Stimulated activated naive CD8-positive, alpha-beta T cell treated with anti-CD3 and anti-CD28 coated beads, Interleukin-15, amount 100 ng/mL, for 72 hours (primary cell): ENCODE measurements around the gene RSPH6A.
A peak's percentile ranks its signal among the peaks of the same experiment; 100 is the strongest.

Experiments
- ATAC-seq: fragments of 150-1000 bp; cut with Tn5 transposase; 2 replicates; pipeline ENCODE4 v1.10.0; 2021; ENCODE audit warnings: mild to moderate bottlenecking, moderate library complexity
- DNase-seq, 2 donors: peaks; one replicate each; pipeline ENCODE4 v3.0.0; 2021 to 2022
- H3K27ac Mint-ChIP-seq, 2 donors: one replicate each; pipeline ENCODE4 v1.8.0; 2022; ENCODE audit warnings: mild to moderate bottlenecking in 2 of 2, mixed read lengths in 2 of 2, moderate library complexity in 2 of 2
- H3K27me3 Mint-ChIP-seq: one replicate; pipeline ENCODE4 v1.8.0; 2022; ENCODE audit warnings: mixed read lengths
- H3K4me1 Mint-ChIP-seq: one replicate; pipeline ENCODE4 v1.8.0; 2022; ENCODE audit warnings: mild to moderate bottlenecking, mixed read lengths
- H3K4me3 Mint-ChIP-seq, 2 donors: one replicate each; pipeline ENCODE4 v1.8.0; 2022; ENCODE audit warnings: mild to moderate bottlenecking in 2 of 2, mixed read lengths in 2 of 2, moderate library complexity in 1 of 2
- H3K9me3 Mint-ChIP-seq, 2 donors: one replicate each; pipeline ENCODE4 v1.8.0; 2022; ENCODE audit warnings: mixed read lengths in 2 of 2

RSPH6A gene

DNA sequence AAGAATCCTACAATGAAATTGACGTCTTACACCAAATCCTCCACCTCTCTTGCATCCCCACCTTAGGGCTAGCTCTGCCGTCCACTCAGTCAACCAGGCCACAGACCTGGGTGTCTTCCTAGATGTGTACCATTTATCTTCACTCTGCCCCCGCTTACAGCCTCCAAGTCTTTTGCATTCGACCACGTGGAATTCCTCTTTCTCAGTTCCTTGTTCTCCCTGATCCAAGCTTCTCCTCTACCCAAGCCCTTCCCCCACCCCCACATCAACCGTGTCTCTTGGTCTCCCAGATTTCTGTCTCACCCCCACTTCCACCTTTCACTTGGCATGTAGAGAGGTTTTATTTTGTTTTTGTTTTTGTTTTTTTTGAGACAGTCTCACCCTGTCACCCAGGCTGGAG is 21.2 kb downstream of the RSPH6A start:
- H3K4me1 Mint-ChIP-seq: peaks cover 38% of the 10 kb centered on the region
- ATAC-seq: no peak
- H3K27ac Mint-ChIP-seq: peak overlapping the region in 1 of 2 donors; percentile 34
- no peak overlapping the region for H3K4me3 Mint-ChIP-seq
- no peaks in the 10 kb centered on the region for H3K9me3 Mint-ChIP-seq
- no peak for DNase-seq
- H3K27me3 Mint-ChIP-seq: peaks cover 65% of the 10 kb centered on the region

DNA sequence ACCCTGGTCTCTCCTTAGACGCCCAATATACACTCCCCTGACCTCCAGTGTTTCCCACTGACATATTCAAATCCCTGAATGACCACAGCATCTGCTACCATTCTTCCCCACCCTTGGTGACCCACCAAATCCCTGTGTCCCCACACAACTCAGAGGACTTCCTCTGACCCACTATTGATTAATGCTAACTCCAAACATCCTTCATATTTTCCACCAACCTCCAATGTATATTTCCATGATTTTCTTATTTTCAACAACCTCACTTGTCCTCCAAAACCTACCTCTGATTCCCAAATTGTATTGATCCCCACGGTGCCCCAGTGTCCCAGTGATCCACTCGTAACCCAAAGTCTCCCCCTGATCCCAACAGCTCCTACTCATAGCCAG is 21.9 kb downstream of the RSPH6A start:
- H3K27me3 Mint-ChIP-seq: peaks cover 65% of the 10 kb centered on the region
- no peaks in the 10 kb centered on the region for H3K9me3 Mint-ChIP-seq
- no peak for ATAC-seq
- peak overlapping the region; percentile 39 to 82 for H3K4me3 Mint-ChIP-seq
- peaks cover 33% of the 10 kb centered on the region for H3K4me1 Mint-ChIP-seq
- no peak for DNase-seq
- peak overlapping the region; percentile 59 to 62 for H3K27ac Mint-ChIP-seq

DNA sequence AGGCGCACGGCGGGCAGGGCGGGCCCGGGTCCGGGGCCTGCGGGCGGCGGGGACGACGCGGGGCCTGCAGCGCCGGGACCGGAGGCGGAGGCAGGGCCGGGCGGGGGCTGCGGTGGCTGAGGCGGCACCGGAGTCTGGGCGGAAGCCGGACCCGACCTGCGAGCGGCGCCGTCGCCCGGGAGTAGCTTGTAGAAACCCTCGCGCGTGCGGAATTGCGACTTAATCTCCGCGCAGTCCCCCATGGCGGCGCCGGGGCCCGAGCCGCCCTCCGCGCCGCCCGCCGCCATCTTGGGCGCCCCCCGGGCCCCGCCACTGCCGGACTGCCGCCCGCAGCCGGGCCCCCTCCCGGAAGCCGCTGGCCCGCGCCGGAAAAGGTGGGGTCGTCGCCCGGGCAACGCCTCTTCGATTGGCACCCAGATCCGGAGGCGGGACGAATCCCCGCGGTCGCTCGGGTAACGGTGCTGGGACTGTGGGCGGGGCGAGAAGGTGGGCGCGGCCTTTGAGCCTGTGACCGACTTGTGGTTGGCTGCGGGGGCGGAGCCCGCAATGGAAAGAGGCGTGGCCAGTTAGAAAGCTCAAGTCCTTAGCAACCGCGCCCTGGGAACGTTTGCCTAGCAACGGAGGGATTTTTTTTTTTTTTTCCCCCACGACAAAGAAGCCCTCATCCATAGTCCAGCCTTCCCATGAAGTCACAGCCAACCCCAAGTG is 22.5 kb downstream of the RSPH6A start, which contains the start of gene DMWD:
DMWD (minus strand) TSS at position 376 of the 708 bp plus-strand sequence; CDS start at position 287, 89 bp downstream.
- peak within 1 kb of the TSS; percentile 83 to 93 for H3K27ac Mint-ChIP-seq
- DNase-seq: peak; percentile 99
- H3K4me1 Mint-ChIP-seq: peaks cover 33% of the 10 kb centered on the region
- H3K4me3 Mint-ChIP-seq: peak within 1 kb of the TSS; percentile 90 to 99
- H3K9me3 Mint-ChIP-seq: no peaks in the 10 kb centered on the region
- ATAC-seq: peak; percentile 92
- peaks cover 65% of the 10 kb centered on the region for H3K27me3 Mint-ChIP-seq

DNA sequence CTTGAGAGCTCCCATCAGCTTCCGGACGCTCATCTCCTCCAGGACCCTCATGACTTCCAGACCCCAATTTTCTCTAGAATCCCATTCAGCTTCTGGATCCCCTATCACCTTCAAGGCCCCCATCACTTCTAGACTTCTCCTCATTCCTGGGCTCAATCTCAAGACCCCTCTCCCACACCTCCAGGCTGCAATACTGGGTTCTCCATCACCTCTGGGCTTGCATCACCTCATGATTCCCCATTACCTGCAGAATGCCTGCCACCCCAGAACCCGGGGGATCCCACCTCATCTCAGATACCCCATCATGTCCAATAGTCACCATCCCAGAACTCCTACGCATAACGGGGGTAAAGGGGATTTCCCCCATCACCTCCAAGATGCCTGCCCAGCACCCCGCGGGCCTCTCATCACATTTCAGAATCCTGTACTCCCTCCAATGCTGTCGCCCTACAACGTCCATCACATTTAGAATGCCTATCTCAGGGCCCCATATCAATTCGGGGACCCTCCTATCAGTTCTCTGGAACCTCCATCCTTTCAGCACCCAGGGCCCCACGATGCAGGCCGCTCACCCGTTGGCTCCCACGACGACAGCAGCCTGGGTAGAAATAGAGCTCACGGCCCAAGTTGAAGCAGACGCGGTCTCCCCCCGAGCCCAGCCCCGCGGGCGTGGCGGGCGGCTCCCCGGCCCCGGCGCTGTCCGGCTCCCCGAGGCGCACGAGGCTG is 23.2 kb downstream of the RSPH6A start:
- Mint-ChIP-seq H3K9me3 (no peaks in the 10 kb centered on the region), H3K4me3 (peak overlapping the region; percentile 90 to 99), H3K27me3 (peaks cover 63% of the 10 kb centered on the region), H3K27ac (peak overlapping the region; percentile 83 to 93), H3K4me1 (peaks cover 33% of the 10 kb centered on the region)
- ATAC-seq (peak; percentile 42), DNase-seq (peak; percentile 42 to 43)

DNA sequence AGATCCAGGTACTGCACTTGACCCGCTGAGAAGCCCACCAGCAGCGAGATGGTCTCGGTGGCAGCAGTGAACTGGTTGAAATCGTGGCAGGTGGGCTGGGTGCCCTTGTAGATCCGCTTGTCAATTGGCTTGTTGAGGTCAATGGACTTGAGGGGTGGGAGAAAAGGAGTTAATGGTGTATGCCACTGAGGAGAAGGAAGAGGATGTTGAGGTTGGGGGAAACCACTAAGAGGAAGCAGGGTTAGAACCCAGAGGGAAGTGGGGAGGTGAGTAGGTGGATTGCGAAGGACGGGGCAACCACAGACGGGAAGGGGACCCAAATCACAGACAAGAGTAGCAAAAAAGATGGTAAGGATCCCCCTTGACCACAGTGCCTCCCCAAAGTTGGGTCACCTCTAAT is 24.2 kb downstream of the RSPH6A start:
- peak overlapping the region; percentile 90 to 99 for H3K4me3 Mint-ChIP-seq
- ATAC-seq: peak; percentile 40
- no peak overlapping the region for H3K27ac Mint-ChIP-seq

DNA sequence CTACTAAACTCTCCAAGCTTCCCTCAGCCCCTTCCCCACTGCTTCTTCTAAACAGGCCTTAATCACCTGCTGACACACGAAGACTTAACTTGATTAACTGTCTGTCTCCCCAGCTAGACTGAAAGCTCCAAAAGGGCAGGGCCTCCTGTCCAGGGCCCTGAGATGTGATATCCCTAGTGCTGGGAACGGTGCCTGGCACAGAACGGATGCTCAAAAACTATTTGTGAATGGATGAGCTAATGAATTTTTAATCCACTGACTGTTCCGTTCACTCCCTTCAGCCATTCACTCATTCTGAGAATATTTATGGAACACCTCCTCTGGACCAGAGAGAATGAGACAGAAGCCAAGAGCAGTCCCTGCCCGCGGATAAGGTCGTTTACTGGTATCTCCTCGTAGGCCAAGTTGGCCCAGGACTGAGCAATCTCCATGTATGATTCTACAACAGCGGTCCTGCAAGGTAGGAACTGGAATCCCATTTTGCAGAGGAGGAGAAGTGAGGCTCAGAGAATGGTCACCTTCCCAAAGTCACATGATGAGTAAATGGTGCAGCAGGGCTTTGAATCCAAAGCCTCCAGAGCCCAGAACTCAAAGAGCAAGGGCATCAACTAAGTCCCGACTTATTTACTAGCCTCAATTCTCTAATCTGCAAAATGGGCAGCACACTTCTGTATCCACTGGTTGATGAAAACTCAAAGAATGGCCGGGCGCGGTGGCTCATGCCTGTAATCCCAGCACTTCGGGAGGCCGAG is 25.9 kb downstream of the RSPH6A start:
- H3K9me3 Mint-ChIP-seq: no peaks in the 10 kb centered on the region
- H3K27me3 Mint-ChIP-seq: peaks cover 36% of the 10 kb centered on the region
- ATAC-seq (no peak), DNase-seq (no peak)
- no peak overlapping the region for H3K27ac Mint-ChIP-seq
- H3K4me3 Mint-ChIP-seq: no peak overlapping the region
- H3K4me1 Mint-ChIP-seq: peaks cover 33% of the 10 kb centered on the region

More for the DNA sequence above, 24.2 kb downstream of the RSPH6A start:
- Mint-ChIP-seq H3K27me3 (peaks cover 53% of the 10 kb centered on the region), H3K4me1 (peaks cover 33% of the 10 kb centered on the region), H3K9me3 (no peaks in the 10 kb centered on the region)
- DNase-seq: peak in 1 of 2 donors; percentile 45

DNA sequence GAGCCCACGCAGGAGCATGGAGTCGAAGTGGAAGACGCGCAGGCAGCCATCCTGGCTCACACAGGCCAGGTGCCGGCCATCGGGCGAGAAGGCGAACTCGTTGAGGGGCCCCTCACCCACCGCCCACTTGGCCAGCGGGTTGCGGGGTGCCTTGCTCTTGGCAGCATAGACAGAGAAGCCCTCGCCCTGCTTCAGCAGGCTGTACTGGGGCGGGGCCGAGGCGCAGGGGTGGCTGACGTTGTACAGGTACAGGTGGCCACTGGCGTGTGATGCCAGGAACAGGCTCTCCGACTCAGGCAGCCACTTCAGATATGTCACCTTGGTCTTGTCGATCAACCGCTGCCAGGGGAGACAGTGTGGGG is 28.6 kb downstream of the RSPH6A start:
- H3K27ac Mint-ChIP-seq: no peak overlapping the region
- no peak overlapping the region for H3K4me3 Mint-ChIP-seq
- ATAC-seq (no peak), DNase-seq (no peak)
- peaks cover 13% of the 10 kb centered on the region for H3K4me1 Mint-ChIP-seq
- H3K9me3 Mint-ChIP-seq: no peaks in the 10 kb centered on the region
- peaks cover 43% of the 10 kb centered on the region for H3K27me3 Mint-ChIP-seq

DNA sequence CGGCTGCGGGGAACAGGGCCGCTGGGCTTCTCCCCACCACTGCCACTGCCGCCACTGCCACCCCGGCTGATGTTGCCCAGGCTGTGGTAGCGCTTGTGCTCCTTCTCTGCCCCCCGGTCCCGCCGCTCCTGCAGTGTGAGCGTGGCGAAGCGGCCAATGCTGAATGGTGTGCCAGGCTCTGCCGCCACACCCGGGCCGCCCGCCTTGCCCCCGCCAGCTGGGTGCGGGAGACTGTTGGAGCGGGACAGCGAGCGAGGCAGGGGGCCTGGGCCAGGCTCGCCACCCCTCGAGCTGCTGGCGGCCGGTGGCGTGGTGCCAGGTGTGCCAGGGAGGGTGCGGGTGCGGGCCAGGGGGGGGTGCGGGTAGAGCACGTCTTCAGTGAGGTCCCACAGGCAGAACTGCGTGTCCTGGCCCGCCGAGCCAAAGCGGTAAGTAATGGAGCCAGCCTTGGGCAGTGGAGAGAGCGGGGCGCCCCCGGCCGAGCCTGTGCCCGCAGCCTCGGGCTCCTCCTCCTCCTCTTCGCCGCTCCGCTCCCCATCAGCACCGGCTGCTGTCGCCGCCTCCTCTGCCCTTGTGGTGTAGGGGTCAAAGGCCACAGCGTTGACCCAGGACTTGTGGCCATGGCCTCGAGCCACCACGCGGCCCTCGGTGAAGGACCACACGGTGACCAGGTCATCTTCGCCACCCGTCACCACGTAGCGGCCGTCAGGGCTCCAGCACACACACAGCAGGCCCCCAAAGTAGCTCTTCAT is 29.2 kb downstream of the RSPH6A start:
- H3K4me1 Mint-ChIP-seq: peaks cover 7% of the 10 kb centered on the region
- ATAC-seq: peak; percentile 11

DNA sequence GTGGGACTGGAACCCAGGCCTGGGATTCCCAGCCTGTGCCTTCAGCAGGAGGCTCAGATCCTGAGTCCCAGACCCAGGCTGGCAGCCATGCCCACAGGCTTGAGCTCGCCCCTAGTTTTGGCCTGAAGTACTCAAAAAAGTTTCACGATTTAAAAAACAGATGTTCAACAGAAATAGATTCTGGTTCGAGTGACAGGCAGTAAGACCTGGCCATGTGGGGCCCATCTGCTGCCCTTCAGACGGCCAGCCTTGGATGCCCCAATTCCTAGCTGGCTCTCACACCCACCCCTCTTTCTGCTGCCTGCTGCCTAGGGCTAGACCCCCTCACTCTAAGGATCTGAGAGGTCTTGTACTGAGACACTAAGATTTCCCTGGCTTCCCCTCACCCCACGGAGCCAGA is 30.0 kb downstream of the RSPH6A start:
- Mint-ChIP-seq H3K4me3 (no peak overlapping the region), H3K9me3 (no peaks in the 10 kb centered on the region), H3K27me3 (peaks cover 57% of the 10 kb centered on the region), H3K4me1 (peaks cover 3% of the 10 kb centered on the region), H3K27ac (no peak overlapping the region)
- DNase-seq (no peak), ATAC-seq (no peak)

More for the DNA sequence above, 29.2 kb downstream of the RSPH6A start:
- DNase-seq: no peak
- Mint-ChIP-seq H3K27ac (no peak overlapping the region), H3K27me3 (peaks cover 48% of the 10 kb centered on the region), H3K4me3 (no peak overlapping the region), H3K9me3 (no peaks in the 10 kb centered on the region)

DNA sequence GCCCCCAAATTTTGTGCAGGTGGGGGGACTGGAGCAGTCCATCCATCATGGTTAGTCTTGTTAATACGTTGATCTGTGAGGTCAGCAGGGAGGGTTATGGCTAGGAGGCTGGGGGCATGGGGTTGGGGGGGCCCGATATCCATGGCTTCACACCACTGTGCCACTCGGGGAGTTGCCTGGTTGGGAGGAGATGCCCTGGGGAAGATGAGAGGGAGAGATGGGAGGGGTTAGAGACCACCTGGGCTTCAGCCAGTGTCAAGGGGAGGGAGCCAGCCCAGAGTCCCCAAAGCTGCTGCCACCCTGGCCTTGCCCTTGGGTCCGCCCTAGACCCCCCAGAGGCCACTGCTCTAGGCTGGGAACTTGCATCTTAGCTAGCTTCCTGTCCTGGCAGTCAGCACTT is 31.0 kb downstream of the RSPH6A start:
- H3K27ac Mint-ChIP-seq: no peak overlapping the region
- H3K9me3 Mint-ChIP-seq: no peaks in the 10 kb centered on the region
- ATAC-seq (no peak), DNase-seq (no peak)
- no peak overlapping the region for H3K4me3 Mint-ChIP-seq
- peaks cover 13% of the 10 kb centered on the region for H3K4me1 Mint-ChIP-seq
- peaks cover 63% of the 10 kb centered on the region for H3K27me3 Mint-ChIP-seq

DNA sequence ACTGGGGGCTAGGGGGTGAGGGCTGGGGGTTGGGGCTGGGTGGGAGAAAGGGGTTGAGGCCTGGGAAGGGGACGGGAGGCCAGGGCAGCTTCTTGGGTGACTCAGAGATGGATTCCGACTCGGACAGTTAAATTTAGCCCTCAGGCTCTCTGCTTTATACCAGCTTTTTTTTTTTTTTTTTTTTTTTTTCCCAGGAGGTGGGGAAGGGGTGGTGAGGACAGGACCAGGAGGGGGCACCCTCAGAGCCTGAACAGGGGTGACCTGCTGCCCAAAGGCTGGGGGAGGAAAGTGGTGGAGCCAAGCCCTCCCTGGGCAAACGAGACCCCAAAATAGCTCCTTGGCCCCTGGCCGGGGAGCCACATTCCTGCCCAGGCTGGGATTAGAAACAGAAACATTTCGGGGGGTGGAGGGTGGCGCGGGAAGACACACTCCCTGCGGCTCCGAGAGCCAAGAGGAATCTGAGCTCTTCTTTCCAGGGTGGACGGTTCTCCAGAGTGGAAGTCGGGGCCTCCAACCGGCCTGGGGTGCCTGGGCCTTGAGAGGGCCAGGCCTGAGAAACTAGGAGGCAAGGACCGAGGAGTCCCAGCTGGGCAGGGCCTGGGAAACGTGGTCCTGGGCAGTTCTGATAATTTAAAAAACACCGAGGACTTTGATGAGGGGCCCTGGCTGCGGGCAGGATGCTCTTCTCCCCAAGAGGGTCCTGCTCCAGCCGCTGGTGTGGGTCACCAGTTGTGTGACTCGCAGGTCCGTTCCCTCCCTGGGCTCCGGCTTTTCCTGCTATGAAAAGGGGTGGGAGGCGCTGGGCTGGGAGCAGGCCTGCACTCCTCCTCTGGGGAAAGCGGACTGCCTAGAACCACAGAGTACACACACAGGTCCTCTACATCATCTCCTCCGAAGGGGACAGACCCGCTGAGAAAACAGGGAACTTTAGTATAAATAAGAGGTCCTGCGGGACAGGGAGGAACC is 32.0 kb downstream of the RSPH6A start:
- ATAC-seq (no peak), DNase-seq (no peak)
- Mint-ChIP-seq H3K9me3 (no peaks in the 10 kb centered on the region), H3K4me3 (no peak overlapping the region), H3K4me1 (peaks cover 23% of the 10 kb centered on the region), H3K27ac (no peak overlapping the region), H3K27me3 (peaks cover 63% of the 10 kb centered on the region)

DNA sequence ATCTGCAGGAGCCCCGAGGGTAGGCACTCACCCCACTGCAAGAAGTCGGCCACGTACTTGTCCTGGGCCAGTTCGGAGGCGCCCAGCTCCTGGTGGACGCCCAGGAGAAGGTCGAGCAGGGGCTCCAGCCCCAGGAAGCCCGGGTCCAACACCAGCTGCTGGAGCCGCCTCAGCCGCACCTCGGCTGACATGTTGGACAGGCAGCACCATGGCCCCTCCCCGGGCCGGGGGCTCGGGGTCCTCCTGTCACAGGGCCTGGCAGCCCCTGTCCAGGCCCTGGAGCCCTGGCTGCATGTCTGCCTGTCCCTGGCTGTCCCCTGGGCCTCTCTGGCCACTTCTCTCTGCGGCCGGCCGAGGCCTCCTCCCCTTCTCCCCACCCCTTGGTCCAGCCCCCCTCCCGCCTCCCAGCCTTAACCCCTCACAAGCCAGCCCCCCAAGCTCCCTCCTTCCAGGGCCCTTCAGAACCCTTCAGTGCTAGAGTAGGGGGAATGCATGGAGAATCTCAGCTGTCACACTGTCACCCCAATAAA is 32.9 kb downstream of the RSPH6A start, which contains the start of gene DMPK:
DMPK (minus strand) TSS at position 329 of the 530 bp plus-strand sequence; CDS start at position 191, 138 bp downstream.
- ATAC-seq (no peak), DNase-seq (no peak)
- Mint-ChIP-seq H3K4me1 (peaks cover 23% of the 10 kb centered on the region), H3K4me3 (no peak within 1 kb of the TSS), H3K27ac (no peak within 1 kb of the TSS), H3K27me3 (peaks cover 63% of the 10 kb centered on the region), H3K9me3 (no peaks in the 10 kb centered on the region)

DNA sequence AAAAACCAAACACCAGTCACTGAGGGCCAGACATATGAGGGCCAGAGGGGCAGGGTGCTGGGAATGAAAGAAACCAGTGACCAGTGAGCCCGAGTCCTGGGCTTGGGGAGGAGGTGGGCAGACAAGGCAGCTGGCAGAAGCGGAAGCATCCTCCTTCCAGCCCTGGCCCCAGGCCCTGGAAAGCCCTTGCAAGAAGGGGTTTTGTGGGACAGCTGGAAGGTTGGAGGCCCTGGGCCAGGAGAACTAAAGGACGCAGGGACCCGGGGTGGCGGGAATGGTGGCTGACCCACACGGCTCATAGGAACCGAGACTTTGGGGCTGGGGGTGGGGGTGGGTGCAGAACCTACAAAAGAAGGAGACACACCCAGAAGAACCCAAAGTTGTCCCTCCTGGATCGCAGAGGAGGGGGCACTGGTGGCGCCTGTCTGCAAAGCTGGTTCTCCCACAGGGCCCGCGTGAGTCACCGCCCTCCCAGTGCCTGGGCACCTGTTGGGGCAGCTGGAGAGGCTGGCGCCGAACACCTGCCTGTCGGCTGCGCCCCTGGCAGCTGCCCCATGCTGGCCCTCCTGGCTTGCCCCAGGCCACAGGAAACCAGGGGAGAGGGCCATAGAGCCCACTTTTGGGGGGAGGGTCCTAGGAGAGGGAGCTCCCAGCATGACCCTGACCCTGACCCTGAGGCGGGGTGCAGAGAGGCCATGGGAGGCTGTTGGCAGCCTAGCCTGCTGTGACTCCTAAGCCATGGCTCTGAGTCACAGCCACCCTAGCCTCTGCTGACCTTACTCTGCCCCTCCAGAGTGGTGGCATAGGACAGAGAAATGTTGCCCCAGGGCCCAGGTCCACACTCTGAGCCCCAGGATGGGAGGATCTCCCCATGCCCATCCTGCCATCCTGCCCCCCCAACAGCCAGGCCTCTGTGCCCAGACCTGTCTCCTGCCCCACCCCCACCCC is 33.6 kb downstream of the RSPH6A start:
- ATAC-seq (no peak), DNase-seq (no peak)
- H3K4me3 Mint-ChIP-seq: no peak overlapping the region
- H3K27me3 Mint-ChIP-seq: peaks cover 70% of the 10 kb centered on the region
- peaks cover 23% of the 10 kb centered on the region for H3K4me1 Mint-ChIP-seq
- no peaks in the 10 kb centered on the region for H3K9me3 Mint-ChIP-seq
- H3K27ac Mint-ChIP-seq: no peak overlapping the region
